Transverse colon (tissue), 4 donors: ENCODE data around the gene ASIC2.

Experiments
- CTCF ChIP-seq, 5 experiments: fragments of 200-600 bp in 3 of 5; fragments of 450-650 bp in 2 of 5; sonication (generic) in 3 of 5; IDR thresholded peaks; 1 replicate in 2 of 5; 2 replicates in 3 of 5; pipeline ENCODE4 v1.5.1; 2016 to 2017; ENCODE audit warnings: antibody characterized with exemption in 5 of 5, inconsistent platforms in 3 of 5, mild to moderate bottlenecking in 2 of 5, moderate library complexity in 1 of 5
- EP300 ChIP-seq: sonication (generic); formaldehyde crosslinking; IDR thresholded peaks from one replicate; pipeline ENCODE4 v1.6.1; 2017; ENCODE audit warnings: antibody characterized with exemption, low read depth
- POLR2A ChIP-seq: fragments of 450-650 bp; IDR thresholded peaks from one replicate; pipeline ENCODE4 v1.6.1; 2016; ENCODE audit warnings: antibody characterized with exemption, mild to moderate bottlenecking, moderate library complexity
- POLR2AphosphoS5 ChIP-seq, 3 donors: sonication (generic); formaldehyde crosslinking; IDR thresholded peaks; one replicate each; pipeline ENCODE4 v1.6.1; 2016; ENCODE audit warnings: antibody characterized with exemption in 3 of 3

GRCh38 chr17:33099252-33099651, 193.8 kb downstream of the ASIC2 start:
- TF ChIP-seq CTCF (IDR thresholded peaks at IDR 0.05): no peak
- no peak for TF ChIP-seq POLR2A
- TF ChIP-seq EP300: no peak
- TF ChIP-seq POLR2AphosphoS5 (IDR thresholded peaks at IDR 0.05): no peak
